IMR-90 (cell line): Measurements from ENCODE around the gene MYF6.

Source experiments
- CTCF ChIP-seq: conservative IDR thresholded peaks from 2 replicates; pipeline ENCODE4 v1.5.1; 2012; ENCODE audit warnings: mild to moderate bottlenecking, low read depth, low read length, improper control_type of control experiment
- ELK1 ChIP-seq: fragments of 150-350 bp; IDR thresholded peaks from 2 replicates; pipeline ENCODE4 v1.6.1; 2016; ENCODE audit warnings: low read depth, mild to moderate bottlenecking, low read length, moderate library complexity, borderline replicate concordance
- MAZ ChIP-seq: IDR thresholded peaks from 2 replicates; pipeline ENCODE4 v1.6.1; 2012; ENCODE audit warnings: low read depth, mild to moderate bottlenecking, low read length, improper control_type of control experiment, moderate library complexity, borderline replicate concordance
- MXI1 ChIP-seq: IDR thresholded peaks from 2 replicates; pipeline ENCODE4 v1.6.1; 2012; ENCODE audit warnings: low read depth, mild to moderate bottlenecking, low read length, moderate library complexity, borderline replicate concordance
- NFE2L2 ChIP-seq: fragments of 150-350 bp; IDR thresholded peaks from 2 replicates; pipeline ENCODE4 v1.6.1; 2016; ENCODE audit warnings: low read depth, mild to moderate bottlenecking, low read length
- POLR2A ChIP-seq: IDR thresholded peaks from 2 replicates; pipeline ENCODE4 v1.6.1; 2012; ENCODE audit warnings: mild to moderate bottlenecking, low read depth, low read length
- RAD21 ChIP-seq: IDR thresholded peaks from 2 replicates; pipeline ENCODE4 v1.6.1; 2012; ENCODE audit warnings: low read length, improper control_type of control experiment
- SMC3 ChIP-seq: fragments of 150-350 bp; IDR thresholded peaks from 2 replicates; pipeline ENCODE4 v1.6.1; 2016; ENCODE audit warnings: low read depth, mild to moderate bottlenecking, antibody characterized with exemption, low read length, moderate library complexity

- no peak for TF ChIP-seq CTCF
- no peak for TF ChIP-seq POLR2A
- TF ChIP-seq MXI1: no peak
- no peak for TF ChIP-seq SMC3
- no peak for TF ChIP-seq NFE2L2
- no peak for TF ChIP-seq RAD21
- TF ChIP-seq MAZ: no peak
- no peak for TF ChIP-seq ELK1
Observed at GRCh38 chr12:80714846-80715245, 7.4 kb downstream of the MYF6 start.
